AG04450 (cell line): ENCODE measurements around the gene NSD2. TPM values are rescaled to one million over a fixed set of nuclear protein-coding genes. Genes with fewer than 3 reads are reported as not detected.

Experiments
- CTCF ChIA-PET: fragments of 300-600, 350-600 bp; formaldehyde crosslinking; extraction: SDS; loops from one replicate; lab custom pipeline; 2022; ENCODE audit warnings: antibody characterized with exemption, inconsistent platforms; lab: Charles Lee
- POLR2A ChIA-PET: fragments of 350-600 bp; formaldehyde crosslinking; extraction: SDS; loops from one replicate; lab custom pipeline; 2021; ENCODE audit warnings: antibody characterized with exemption, inconsistent platforms; lab: Yijun Ruan, JAX
- DNase-seq: peaks from one replicate; pipeline ENCODE4 v3.0.0-alpha.2; 2011; ENCODE audit warnings: low read depth, low spot score
- H3K27ac ChIP-seq: one replicate; pipeline ENCODE4 v1.5.1; 2012; ENCODE audit warnings: low read depth, low read length, control low read depth
- H3K27me3 ChIP-seq: one replicate; pipeline ENCODE4 v1.6.0; 2012; ENCODE audit warnings: low read length; ENCODE audit not compliant: control insufficient read depth, insufficient read depth
- H3K4me3 ChIP-seq: 2 replicates; pipeline ENCODE4 v1.5.1; 2011; ENCODE audit warnings: mild to moderate bottlenecking, low read depth, low read length, control low read depth
- H3K9me3 ChIP-seq: 2 replicates; pipeline ENCODE4 v1.5.1; 2012; ENCODE audit warnings: low read length; ENCODE audit not compliant: control insufficient read depth, insufficient read depth
- CTCF ChIP-seq: IDR thresholded peaks from 2 replicates; pipeline ENCODE4 v1.5.1; 2011; ENCODE audit warnings: low read depth, low read length, control low read depth, inconsistent platforms
- polyA plus RNA-seq: library from polyadenylated mRNA; depleted of rRNA; stranded (reverse); fragments of >200 nt; gene quantifications from 2 replicates; pipeline ENCODE4 v1.2.3, GENCODE V29; 2011

Gene NSD2
- polyA plus RNA-seq, 1 experiment, result 26.4 TPM

GRCh38 chr4:1962980-1963379 is 91.8 kb downstream of the NSD2 start:
- H3K27me3 ChIP-seq, result no peaks in the 10 kb centered on the region
- H3K27ac ChIP-seq, result no peak overlapping the region
- DNase-seq, result no peak
- CTCF ChIA-PET, result no interaction called here
- H3K4me3 ChIP-seq, result no peak overlapping the region
- POLR2A ChIA-PET, result no interaction called here
- H3K9me3 ChIP-seq, result no peaks in the 10 kb centered on the region
- no peak for TF ChIP-seq CTCF

- ChIA-PET POLR2A (no interaction called here), CTCF (no interaction called here)
- Histone ChIP-seq H3K4me3 (no peak overlapping the region), H3K27me3 (no peaks in the 10 kb centered on the region), H3K9me3 (no peaks in the 10 kb centered on the region), H3K27ac (no peak overlapping the region)
- no peak for TF ChIP-seq CTCF
- DNase-seq, result no peak
Observed at GRCh38 chr4:1964443-1964842, 93.2 kb downstream of the NSD2 start.

GRCh38 chr4:1964971-1965370 is 93.8 kb downstream of the NSD2 start:
- ChIA-PET CTCF (no interaction called here), POLR2A (no interaction called here)
- Histone ChIP-seq H3K9me3 (no peaks in the 10 kb centered on the region), H3K4me3 (no peak overlapping the region), H3K27me3 (no peaks in the 10 kb centered on the region), H3K27ac (no peak overlapping the region)
- DNase-seq, result no peak
- no peak for TF ChIP-seq CTCF

- no peaks in the 10 kb centered on the region for H3K27me3 ChIP-seq
- ChIA-PET CTCF (no interaction called here), POLR2A (no interaction called here)
- no peaks in the 10 kb centered on the region for H3K9me3 ChIP-seq
- no peak overlapping the region for H3K4me3 ChIP-seq
- TF ChIP-seq CTCF, result no peak
- DNase-seq, result no peak
- H3K27ac ChIP-seq, result no peak overlapping the region
Observed at GRCh38 chr4:1967512-1968149, 96.4 kb downstream of the NSD2 start.

- Histone ChIP-seq H3K27me3 (no peaks in the 10 kb centered on the region), H3K9me3 (no peaks in the 10 kb centered on the region), H3K27ac (no peak overlapping the region), H3K4me3 (no peak overlapping the region)
- ChIA-PET CTCF (no interaction called here), POLR2A (no interaction called here)
- DNase-seq, result no peak
- no peak for TF ChIP-seq CTCF
Observed at GRCh38 chr4:1968686-1969295, 97.6 kb downstream of the NSD2 start.
